ENCODE measurements around the gene ALX4.

Gene ALX4

DNA sequence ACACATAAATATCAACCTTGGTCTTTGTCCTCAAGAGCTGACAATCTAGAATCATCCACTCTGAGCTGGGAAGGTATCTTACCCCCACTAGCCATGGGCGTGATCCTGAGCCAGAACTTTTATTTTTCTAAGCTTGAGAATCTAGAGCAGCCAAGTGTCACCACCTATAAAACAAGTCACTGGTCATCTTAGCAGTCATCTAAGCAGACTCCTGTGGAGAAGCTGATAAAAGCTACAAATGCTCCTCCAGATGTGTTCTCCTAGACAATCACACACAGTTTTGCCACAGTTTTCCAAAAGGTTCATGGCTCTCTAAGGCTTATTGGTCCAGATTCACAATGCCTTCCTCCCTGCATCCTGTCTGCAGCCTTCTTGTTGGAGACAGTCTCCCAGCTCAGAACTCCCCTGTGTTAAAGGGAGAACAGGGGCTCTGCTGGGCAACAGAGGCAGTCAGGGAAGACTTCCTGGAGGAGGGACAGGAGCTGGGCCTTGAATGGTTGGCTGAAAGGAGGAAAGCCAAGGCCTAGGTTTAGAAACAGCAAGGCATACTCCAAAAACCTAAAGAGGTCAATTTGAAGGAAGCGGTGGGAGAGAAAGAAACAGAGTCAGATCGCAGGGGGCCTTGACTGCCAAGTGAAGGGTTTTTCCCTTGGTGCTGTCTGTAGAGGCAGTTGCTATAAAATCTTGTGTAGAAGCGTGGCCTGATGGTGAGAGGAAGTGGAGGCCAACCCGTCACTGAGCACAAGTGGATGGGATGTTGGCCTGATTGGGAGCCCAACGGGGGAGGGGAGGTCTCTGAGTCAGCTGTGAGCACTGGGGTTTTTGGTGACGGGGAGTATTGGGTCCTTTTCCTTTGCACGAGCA, 42.0 kb downstream of the ALX4 start:
- DNase-seq (ENCODE audit: low spot score) = no peak

- no peak for DNase-seq (ENCODE audit: low spot score)
Measured at GRCh38 chr11:44267006-44267749, 42.8 kb downstream of the ALX4 start.

DNA sequence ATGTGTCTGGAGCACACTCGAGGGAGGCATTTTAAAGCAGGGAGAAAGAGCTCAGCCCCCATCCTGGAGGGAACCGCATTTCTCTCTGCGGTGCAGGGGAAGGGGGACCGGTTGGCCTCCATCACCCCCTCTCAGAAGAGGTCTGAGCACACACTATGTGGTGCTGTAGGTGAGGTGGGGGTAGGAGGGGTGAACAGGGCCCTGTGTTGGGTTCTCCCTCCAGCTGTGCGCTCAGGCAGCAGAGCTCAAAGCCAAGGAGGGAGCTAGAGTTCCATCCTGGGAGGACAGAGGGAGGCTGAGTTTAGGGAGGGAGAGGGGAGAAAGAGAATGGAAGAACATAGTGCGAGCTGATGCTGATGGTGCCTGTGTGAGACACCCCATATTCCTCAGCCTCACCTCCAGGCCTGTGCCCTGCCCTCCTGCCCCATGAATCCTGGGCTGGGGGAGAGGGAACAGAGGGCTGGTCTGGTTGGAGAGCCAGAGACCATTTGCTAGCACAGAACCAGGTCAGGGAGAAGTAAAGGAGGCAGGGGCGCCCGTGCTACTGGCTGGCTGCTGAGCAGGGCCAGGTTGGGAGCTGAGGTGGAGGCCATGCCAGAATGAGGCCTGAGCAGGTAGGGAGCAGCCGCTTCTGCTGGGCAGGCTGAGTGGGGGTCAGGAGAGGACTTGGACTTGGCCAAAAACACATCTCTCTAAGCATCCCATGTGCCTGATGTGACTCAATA, 43.7 kb downstream of the ALX4 start:
- DNase-seq (ENCODE audit: low spot score) = no peak

DNA sequence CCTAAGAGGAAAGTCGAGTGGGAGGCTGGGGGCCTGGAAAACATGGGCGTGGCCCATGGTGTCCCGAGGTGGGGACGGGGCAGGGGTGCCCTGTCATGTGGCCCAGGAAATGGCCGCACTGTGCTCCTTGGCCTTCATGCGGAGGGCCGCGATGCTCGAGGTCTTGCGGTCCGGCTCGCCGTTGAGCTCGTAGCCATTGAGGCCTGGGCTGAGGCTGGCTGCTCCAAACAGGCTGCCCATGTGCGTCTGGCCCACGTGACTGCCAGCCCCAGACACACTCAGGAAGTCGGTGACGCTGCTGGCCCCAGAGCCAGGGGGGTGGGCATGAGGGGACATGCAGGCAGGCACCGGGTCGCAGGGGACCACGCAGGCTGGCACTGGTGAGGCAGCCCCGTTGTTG, 45.2 kb downstream of the ALX4 start:
- DNase-seq (ENCODE audit: low spot score) = no peak

DNA sequence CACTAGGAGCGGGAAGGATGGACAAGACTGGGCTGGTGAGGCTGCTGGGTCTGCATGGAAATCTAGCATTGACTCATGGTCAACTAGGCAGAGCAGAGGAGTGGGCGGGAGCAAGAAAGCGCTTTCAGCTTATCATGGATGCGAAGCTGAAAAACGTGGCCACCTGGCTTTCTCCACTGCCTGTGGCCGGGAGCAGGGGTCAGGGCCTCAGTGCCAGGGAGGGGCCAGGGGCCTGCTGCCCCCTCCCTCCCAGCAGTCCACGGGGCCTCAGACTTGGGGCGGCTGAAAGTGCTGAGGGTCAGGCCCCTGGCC, 45.5 kb downstream of the ALX4 start:
- no peak for DNase-seq (ENCODE audit: low spot score)

- DNase-seq (ENCODE audit: low spot score) = no peak
Measured at GRCh38 chr11:44263738-44264437, 46.1 kb downstream of the ALX4 start.

- DNase-seq (ENCODE audit: low spot score) = no peak
Measured at GRCh38 chr11:44261800-44262591, 47.9 kb downstream of the ALX4 start.

DNA sequence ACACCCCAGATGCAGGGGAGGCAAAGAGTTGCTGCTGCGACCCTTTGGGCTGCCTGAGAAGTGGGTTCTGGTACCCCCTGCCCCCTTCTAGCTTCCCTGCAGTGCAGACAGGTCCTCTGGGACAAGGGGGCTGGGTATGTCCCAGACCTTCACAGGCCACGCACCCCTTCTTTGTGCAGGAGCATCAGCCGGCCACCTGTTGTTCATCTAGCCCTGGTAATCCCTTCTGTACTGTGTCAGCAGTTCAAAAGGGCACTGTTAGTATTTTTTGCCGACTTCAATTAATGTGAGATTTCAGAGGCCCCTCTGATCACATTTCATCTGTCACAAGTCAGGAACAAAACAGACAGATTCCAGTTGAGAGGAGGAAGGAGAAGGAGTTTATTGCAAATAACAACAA, 49.9 kb downstream of the ALX4 start:
- DNase-seq (ENCODE audit: low spot score) = no peak

DNA sequence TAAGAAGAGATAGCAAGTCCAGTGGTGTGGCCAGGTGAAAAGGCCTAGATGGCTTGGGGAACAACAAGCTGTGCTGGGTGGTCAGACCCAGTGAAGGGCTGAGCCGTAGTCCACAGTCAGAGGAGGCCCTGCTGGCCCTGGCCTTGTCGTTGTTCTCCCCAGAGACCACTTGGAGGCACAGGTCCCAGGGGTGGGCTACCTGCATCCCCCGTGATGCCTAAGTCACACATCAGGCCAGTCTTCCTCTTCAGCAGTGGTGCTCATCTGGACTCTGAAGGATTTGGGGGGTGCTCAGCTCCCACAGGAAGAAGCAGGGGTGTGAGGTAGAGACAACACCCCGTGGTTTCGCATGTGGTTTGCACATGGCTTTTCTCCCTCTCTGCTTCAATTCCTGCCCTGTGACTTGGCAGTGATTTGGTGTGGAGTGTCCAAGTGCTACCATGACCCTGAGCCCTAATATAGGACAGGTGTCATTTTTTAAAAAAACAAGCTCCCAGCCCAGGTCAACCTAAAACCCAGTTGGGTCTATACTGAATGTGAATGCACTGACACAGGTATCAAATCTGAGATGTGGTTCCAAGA, 51.0 kb downstream of the ALX4 start:
- DNase-seq (ENCODE audit: low spot score) = no peak

DNA sequence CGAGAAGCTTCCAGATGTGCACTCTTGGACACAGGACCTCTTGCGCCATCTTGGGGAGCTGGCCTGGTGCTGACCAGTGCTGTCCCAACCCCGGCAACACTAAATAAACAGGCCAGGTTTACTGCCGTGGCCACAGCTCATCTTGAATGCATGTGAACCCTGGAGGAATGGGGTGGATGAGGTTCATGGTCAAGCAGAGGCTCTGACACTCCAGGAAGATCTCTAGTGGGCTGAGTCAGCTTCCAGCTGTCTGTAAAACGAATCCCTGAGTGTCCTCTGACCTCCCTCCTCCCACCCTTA, 51.8 kb downstream of the ALX4 start:
- DNase-seq (ENCODE audit: low spot score) = no peak

DNA sequence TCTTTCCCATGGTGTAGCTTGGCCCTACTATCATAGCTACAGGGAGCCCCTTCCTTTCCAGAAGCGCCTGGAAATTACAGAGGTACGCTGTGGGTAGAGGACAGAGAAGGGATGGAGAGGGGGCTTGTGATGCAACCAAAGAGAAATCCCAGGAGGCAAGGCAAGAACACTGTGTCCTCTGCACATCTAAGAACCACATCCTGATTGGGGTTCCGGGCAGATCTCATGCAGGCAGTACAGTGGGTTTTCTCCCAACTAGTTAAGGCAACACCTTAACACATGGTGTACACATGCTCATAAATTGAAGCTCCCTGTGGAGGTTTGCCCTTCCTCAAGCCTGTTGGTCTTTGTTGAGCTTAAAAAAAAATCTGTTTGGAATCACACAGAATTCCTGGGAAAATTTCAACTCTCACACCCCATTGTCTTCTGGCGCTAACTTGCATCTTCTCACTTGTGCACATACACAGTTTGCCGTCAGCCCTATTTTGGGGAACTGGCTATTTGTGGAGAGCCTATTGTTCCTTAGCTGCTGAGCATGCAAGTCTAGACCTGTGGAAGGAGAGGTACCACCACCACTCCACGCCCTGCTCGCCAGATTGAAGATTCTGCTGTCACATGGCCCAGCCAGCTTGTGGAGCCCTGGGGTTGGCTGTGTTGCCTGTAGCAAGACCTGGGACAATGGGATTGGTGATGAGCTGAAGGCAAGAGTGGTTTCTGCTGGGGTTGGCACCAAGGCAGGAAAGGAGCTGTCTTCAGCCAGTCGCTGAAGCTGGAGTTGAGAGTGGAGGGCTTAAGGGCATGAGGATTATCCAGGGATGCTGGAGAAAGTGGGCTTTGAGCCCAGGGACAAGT, 52.4 kb downstream of the ALX4 start:
- DNase-seq (ENCODE audit: low spot score) = no peak

- no peak for DNase-seq (ENCODE audit: low spot score)
Measured at GRCh38 chr11:44256673-44257291, 53.2 kb downstream of the ALX4 start.

DNA sequence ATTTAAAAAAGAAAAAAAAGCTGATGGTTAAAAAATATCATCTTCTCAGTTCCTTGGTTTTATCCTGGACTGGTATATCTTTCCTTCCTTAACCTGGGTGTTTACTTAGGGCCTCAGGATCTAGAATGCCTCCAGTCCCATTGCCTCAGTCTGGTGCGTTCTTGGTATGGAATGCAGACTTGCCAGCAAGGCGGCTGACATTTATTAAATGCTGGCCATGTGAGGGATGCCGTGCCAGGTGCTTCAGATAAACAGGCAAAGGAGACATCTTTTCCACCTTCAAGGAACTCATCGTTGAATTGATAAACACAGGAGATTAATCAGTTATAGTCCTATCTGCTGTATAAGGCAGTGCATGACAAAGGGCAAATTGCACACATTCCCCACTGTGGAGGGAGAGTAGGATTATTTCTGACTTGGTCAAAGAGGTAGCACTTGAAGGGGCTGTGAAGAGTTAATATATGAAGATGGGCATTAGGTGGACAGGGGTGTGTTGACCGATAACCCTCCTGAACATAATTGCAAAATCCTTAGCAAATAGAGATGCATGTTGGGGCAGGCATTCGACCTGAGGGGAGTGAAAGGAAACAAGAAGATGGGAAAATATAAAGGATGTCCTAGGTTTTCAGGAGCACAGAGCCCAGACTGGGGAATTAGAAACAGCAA, 54.4 kb downstream of the ALX4 start:
- no peak for DNase-seq (ENCODE audit: low spot score)

GRCh38 chr11:44252999-44253602, 56.8 kb downstream of the ALX4 start:
- DNase-seq (ENCODE audit: low spot score) = no peak

DNA sequence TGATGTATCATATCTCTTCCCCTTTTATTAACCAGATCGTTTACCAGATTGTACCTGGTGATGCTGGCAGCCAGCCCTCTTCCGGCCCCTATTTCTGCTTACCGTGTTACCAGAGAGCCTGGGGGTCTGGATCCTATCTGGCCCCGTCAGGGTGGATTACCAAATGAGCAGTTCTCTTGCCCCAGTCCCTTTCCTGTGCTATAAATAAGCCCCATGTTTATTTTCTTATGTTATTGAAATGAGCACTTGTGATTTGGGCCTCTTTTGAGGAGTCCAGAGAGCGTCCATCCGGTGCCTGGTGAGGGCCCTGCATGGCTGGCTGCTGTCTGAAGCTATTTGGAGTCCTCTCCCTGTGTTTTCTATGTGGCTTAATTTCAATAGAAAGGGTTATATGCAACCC, 59.5 kb downstream of the ALX4 start:
- no peak for DNase-seq (ENCODE audit: low spot score)

GRCh38 chr11:44248109-44248508, 61.8 kb downstream of the ALX4 start:
- DNase-seq (ENCODE audit: low spot score) = no peak

GRCh38 chr11:44247508-44247907, 62.4 kb downstream of the ALX4 start:
- no peak for DNase-seq (ENCODE audit: low spot score)

DNA sequence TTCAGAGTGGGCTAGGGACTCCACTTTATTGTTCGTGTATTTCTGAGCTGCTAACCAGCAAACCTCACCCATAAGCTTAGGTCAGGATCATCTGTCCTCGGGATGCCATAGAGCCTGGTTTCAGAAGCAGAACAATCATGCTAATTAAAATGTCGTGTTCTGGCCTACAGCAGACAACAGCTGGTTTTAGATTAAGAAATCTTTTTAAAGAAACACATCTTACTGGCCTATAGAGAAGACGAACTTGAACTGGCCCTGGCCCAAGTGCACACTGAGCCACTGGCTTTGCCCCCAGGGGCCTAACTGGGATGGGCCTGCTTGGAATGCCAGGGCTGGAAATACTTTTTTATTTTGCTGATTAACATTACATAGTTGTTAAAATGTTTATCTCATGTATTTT, 63.2 kb downstream of the ALX4 start:
- DNase-seq (ENCODE audit: low spot score) = no peak
